A549 treated with DMSO at 1 μM for 4 hours (cell line): ENCODE results near the gene LNX1. TPM values are rescaled to one million over a fixed set of nuclear protein-coding genes. Genes with fewer than 3 reads are reported as not detected.

Source experiments
- total RNA-seq: library from RNA; stranded (reverse); fragments of 200-300 nt; extraction: Qiagen RNA extraction; gene quantifications from 5 replicates; pipeline ENCODE4 v1.2.3, GENCODE V29; 2022; ENCODE audit warnings: low read depth

Gene LNX1
- total RNA-seq, result 0.03 to 0.09 TPM (median 0.04 TPM) in 4 of 5 replicates, not detected in the other

GRCh38 chr4:53591372-53591892 lies at the start of gene LNX1:
TSS of gene LNX1 (minus strand) at chr4:53591486. CDS start at chr4:53574002, 17,484 bp downstream.

Other genes with a start within 250 kb of the LNX1 start
- gene SCFD2, start 225.4 kb downstream of the LNX1 start, total RNA-seq, result 5.9 to 9.5 TPM (median 8.0 TPM) in 5 replicates
- gene FIP1L1, start 213.8 kb downstream of the LNX1 start, total RNA-seq, result 29.6 to 36.6 TPM (median 33.1 TPM) in 5 replicates